Colonic mucosa (tissue), 4 donors: Measurements from ENCODE around the gene CFAP61. TPM values are rescaled to one million over a fixed set of nuclear protein-coding genes. Genes with fewer than 3 reads are reported as not detected.

Source experiments
- DNase-seq: peaks from one replicate; pipeline ENCODE4 v3.0.0-alpha.2; 2020
- H3K27ac ChIP-seq: fragments of 200-600 bp; one replicate; pipeline ENCODE4 v1.8.0; 2021
- H3K27me3 ChIP-seq: fragments of 200-600 bp; one replicate; pipeline ENCODE4 v1.8.0; 2021
- H3K36me3 ChIP-seq: fragments of 200-600 bp; one replicate; pipeline ENCODE4 v1.8.0; 2021
- H3K4me1 ChIP-seq: fragments of 200-600 bp; one replicate; pipeline ENCODE4 v1.8.0; 2021; ENCODE audit warnings: mild to moderate bottlenecking
- H3K4me3 ChIP-seq: fragments of 200-600 bp; one replicate; pipeline ENCODE4 v1.8.0; 2021
- H3K9ac ChIP-seq, 2 donors: one replicate each; pipeline ENCODE4 v1.7.0; 2013; ENCODE audit warnings: control low read depth in 2 of 2, low read depth in 2 of 2, low read length in 2 of 2
- H3K9me3 ChIP-seq: fragments of 200-600 bp; one replicate; pipeline ENCODE4 v1.8.0; 2021
- CTCF ChIP-seq: fragments of 200-600 bp; IDR thresholded peaks from one replicate; pipeline ENCODE4 v1.8.0; 2022; ENCODE audit warnings: antibody characterized with exemption, mild to moderate bottlenecking
- intact Hi-C: fragments of 100-400 bp; cut with DNase I; formaldehyde crosslinking; loops from one replicate; pipeline ENCODE4 v1.14.1; 2022
- total RNA-seq, 2 donors: library from RNA; stranded (reverse); fragmentation: NEBNext Ultra II Directional in 1 of 2; extraction: Animal tissue kit (Norgen Biotek cat#: 25700) in 1 of 2; gene quantifications; one replicate each; pipeline ENCODE4 v1.2.1, GENCODE V29; 2021
- donor health status: healthy.
- donor health status: DM: no; HTN: no; CAD: no.
- donor health status: DM: no; HTN: no; CAD: no.

The CFAP61 gene
- total RNA-seq, 2 donors from 2014 or later, result 0.32 TPM; not detected in 1

GRCh38 chr20:20338133-20338730, 285.9 kb downstream of the CFAP61 start:
- no peaks in the 10 kb centered on the region for H3K9me3 ChIP-seq
- no peak overlapping the region for H3K27ac ChIP-seq
- no peak overlapping the region for H3K4me3 ChIP-seq
- no peak for DNase-seq
- H3K36me3 ChIP-seq, result no peaks in the 10 kb centered on the region
- H3K4me1 ChIP-seq, result no peaks in the 10 kb centered on the region
- intact Hi-C loops, result no loop called here
- H3K27me3 ChIP-seq, result no peaks in the 10 kb centered on the region
- no peak for TF ChIP-seq CTCF
- H3K9ac ChIP-seq, result no peak overlapping the region

GRCh38 chr20:20340443-20340842, 288.1 kb downstream of the CFAP61 start:
- no peak for DNase-seq

GRCh38 chr20:20341371-20341770, 289.0 kb downstream of the CFAP61 start:
- H3K9ac ChIP-seq, result no peak overlapping the region
- intact Hi-C loops, result no loop called here
- H3K4me3 ChIP-seq, result no peak overlapping the region

More at GRCh38 chr20:20340443-20340842, 288.1 kb downstream of the CFAP61 start:
- H3K9ac ChIP-seq, result no peak overlapping the region
- no peaks in the 10 kb centered on the region for H3K27me3 ChIP-seq
- H3K4me3 ChIP-seq, result no peak overlapping the region
- H3K36me3 ChIP-seq, result no peaks in the 10 kb centered on the region
- TF ChIP-seq CTCF, result no peak
- no peak overlapping the region for H3K27ac ChIP-seq
- intact Hi-C loops, result no loop called here
- no peaks in the 10 kb centered on the region for H3K9me3 ChIP-seq
- H3K4me1 ChIP-seq, result no peaks in the 10 kb centered on the region

GRCh38 chr20:20342066-20342465, 289.7 kb downstream of the CFAP61 start:
- DNase-seq, result no peak
- H3K9me3 ChIP-seq, result no peaks in the 10 kb centered on the region
- no peak overlapping the region for H3K27ac ChIP-seq
- H3K9ac ChIP-seq, result no peak overlapping the region
- no peaks in the 10 kb centered on the region for H3K4me1 ChIP-seq
- no peak overlapping the region for H3K4me3 ChIP-seq
- TF ChIP-seq CTCF, result no peak
- H3K27me3 ChIP-seq, result no peaks in the 10 kb centered on the region
- intact Hi-C loops, result no loop called here
- H3K36me3 ChIP-seq, result no peaks in the 10 kb centered on the region

More at GRCh38 chr20:20341371-20341770, 289.0 kb downstream of the CFAP61 start:
- no peak for TF ChIP-seq CTCF
- Histone ChIP-seq H3K36me3 (no peaks in the 10 kb centered on the region), H3K27ac (no peak overlapping the region), H3K27me3 (no peaks in the 10 kb centered on the region), H3K9me3 (no peaks in the 10 kb centered on the region), H3K4me1 (no peaks in the 10 kb centered on the region)
- DNase-seq, result no peak

- no peak for TF ChIP-seq CTCF
- DNase-seq, result no peak
- Histone ChIP-seq H3K27me3 (no peaks in the 10 kb centered on the region), H3K9me3 (no peaks in the 10 kb centered on the region), H3K4me1 (no peaks in the 10 kb centered on the region), H3K27ac (no peak overlapping the region), H3K9ac (no peak overlapping the region), H3K4me3 (no peak overlapping the region), H3K36me3 (no peaks in the 10 kb centered on the region)
- intact Hi-C loops, result no loop called here
Observed at GRCh38 chr20:20343932-20344331, 291.6 kb downstream of the CFAP61 start.
